Measurements from ENCODE around the gene SIGLEC5. TPM values are rescaled to one million over a fixed set of nuclear protein-coding genes. Genes with fewer than 3 reads are reported as not detected.

The SIGLEC5 gene
- polyA plus RNA-seq, 1 donor from 2014 or later: not detected

Other genes with a start within 250 kb of the SIGLEC5 start
- 0.24 TPM for gene LIM2, start 242.4 kb downstream of the SIGLEC5 start, polyA plus RNA-seq
- gene C19orf84, start 239.8 kb downstream of the SIGLEC5 start, polyA plus RNA-seq: not detected
- gene SIGLEC10, start 212.8 kb downstream of the SIGLEC5 start, polyA plus RNA-seq: 83.2 TPM
- gene SIGLEC8, start 171.9 kb downstream of the SIGLEC5 start, polyA plus RNA-seq: not detected
- gene CEACAM18, start 151.9 kb downstream of the SIGLEC5 start, polyA plus RNA-seq: not detected
- gene SIGLEC12, start 128.6 kb downstream of the SIGLEC5 start, polyA plus RNA-seq: 1.1 TPM
- gene SIGLEC6, start 98.7 kb downstream of the SIGLEC5 start, polyA plus RNA-seq: 27.6 TPM
- gene ZNF175, start 59.1 kb downstream of the SIGLEC5 start, polyA plus RNA-seq: 4.9 TPM
- gene SIGLEC14, start 16.4 kb upstream of the SIGLEC5 start, polyA plus RNA-seq: 15.0 TPM
- gene SPACA6, start 62.9 kb upstream of the SIGLEC5 start, polyA plus RNA-seq: 2.1 TPM
- not detected for gene HAS1, start 93.6 kb upstream of the SIGLEC5 start, polyA plus RNA-seq
- 1.5 TPM for gene FPR1, start 121.5 kb upstream of the SIGLEC5 start, polyA plus RNA-seq
- gene FPR2, start 130.8 kb upstream of the SIGLEC5 start, polyA plus RNA-seq: not detected
- gene FPR3, start 164.8 kb upstream of the SIGLEC5 start, polyA plus RNA-seq: not detected